ENCODE results near the gene BRIP1. TPM values are rescaled to one million over a fixed set of nuclear protein-coding genes. Genes with fewer than 3 reads are reported as not detected.
A peak's percentile ranks its signal among the peaks of the same experiment; 100 is the strongest.

The BRIP1 gene
- polyA plus RNA-seq, 2 of the 4 experiments (the other 2 are of a cell fraction) = 8.0 to 11.5 TPM

GRCh38 chr17:61699694-61700093, 163.6 kb downstream of the BRIP1 start:
- CTCF ChIA-PET = no interaction called here
- H3K4me2 ChIP-seq = no peak overlapping the region
- 77% methylated on average over 2 of the region's 2 CpGs for WGBS (ENCODE audit: missing lambda C conversion rate)
- POLR2A ChIA-PET = no interaction called here
- H3K4me1 ChIP-seq = no peaks in the 10 kb centered on the region
- no peak for TF ChIP-seq HOXA7 (CRISPR knock-in tag; IDR thresholded peaks at IDR 0.05)
- no peak for TF ChIP-seq CHD4 (IDR thresholded peaks at IDR 0.05; ENCODE audit: borderline replicate concordance)
- TF ChIP-seq NR3C1 (IDR thresholded peaks at IDR 0.05) = no peak
- TF ChIP-seq, protein P1, sequence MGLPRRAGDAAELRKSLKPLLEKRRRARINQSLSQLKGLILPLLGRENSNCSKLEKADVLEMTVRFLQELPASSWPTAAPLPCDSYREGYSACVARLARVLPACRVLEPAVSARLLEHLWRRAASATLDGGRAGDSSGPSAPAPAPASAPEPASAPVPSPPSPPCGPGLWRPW (IDR thresholded peaks at IDR 0.05) = no peak
- no peak for TF ChIP-seq EP300 (IDR thresholded peaks at IDR 0.05)
- TF ChIP-seq CBX8 (IDR thresholded peaks at IDR 0.05) = no peak
- TF ChIP-seq CBX2 (IDR thresholded peaks at IDR 0.05; ENCODE audit: borderline replicate concordance, low read depth) = no peak
- no peak for TF ChIP-seq EHF (CRISPR knock-in tag; IDR thresholded peaks at IDR 0.05)
- H3K4me3 ChIP-seq = no peak overlapping the region
- no peak for FAIRE-seq
- DNase-seq (ENCODE audit: low read depth in 1 of 2, low spot score in 1 of 2) = no peak
- no peak overlapping the region for H3K27ac ChIP-seq
- H3K9me3 ChIP-seq = peaks cover 41% of the 10 kb centered on the region
- ATAC-seq = no peak

DNA sequence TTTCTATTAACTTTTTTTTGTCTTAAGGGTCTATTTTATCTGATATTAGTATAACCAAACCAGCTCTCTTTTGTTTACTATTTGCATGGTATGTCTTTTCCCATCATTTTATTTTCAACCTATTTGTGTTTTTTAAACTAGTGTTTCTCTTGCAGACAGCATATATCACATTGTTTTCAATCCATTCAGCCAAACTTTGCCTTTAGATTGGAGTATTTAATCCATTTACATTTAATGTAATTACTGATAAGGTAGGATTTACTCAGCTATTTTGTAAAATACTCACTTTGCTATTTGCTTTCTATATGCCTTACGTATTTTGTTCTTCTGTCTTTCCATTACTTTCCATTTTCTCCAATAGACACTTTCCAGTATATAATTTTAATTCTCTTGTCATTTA, 164.3 kb downstream of the BRIP1 start:
- Histone ChIP-seq H3K4me1 (no peaks in the 10 kb centered on the region), H3K4me2 (no peak overlapping the region), H3K4me3 (no peak overlapping the region), H3K27ac (no peak overlapping the region), H3K9me3 (peaks cover 41% of the 10 kb centered on the region)
- ChIA-PET CTCF (no interaction called here), POLR2A (no interaction called here)
- no peak for DNase-seq (ENCODE audit: low read depth in 1 of 2, low spot score in 1 of 2)
- WGBS (ENCODE audit: missing lambda C conversion rate) = 92% methylated on average over 1 of the region's 1 CpG
- no peak for TF ChIP-seq RAD21 (conservative IDR thresholded peaks at IDR 0.05 in 1 of 2, IDR thresholded peaks at IDR 0.05 in 1 of 2)
- TF ChIP-seq ZFP36 (IDR thresholded peaks at IDR 0.05; ENCODE audit: borderline replicate concordance, partially characterized antibody) = no peak
- TF ChIP-seq REST (IDR thresholded peaks at IDR 0.05) = no peak
- TF ChIP-seq JUNB (IDR thresholded peaks at IDR 0.05) = no peak
- TF ChIP-seq NFE2L2 (conservative IDR thresholded peaks at IDR 0.05; ENCODE audit: low read length) = no peak
- no peak for TF ChIP-seq EHMT2 (IDR thresholded peaks at IDR 0.05; ENCODE audit: low read depth)
- TF ChIP-seq EP300 (IDR thresholded peaks at IDR 0.05) = no peak
- TF ChIP-seq, protein P2, sequence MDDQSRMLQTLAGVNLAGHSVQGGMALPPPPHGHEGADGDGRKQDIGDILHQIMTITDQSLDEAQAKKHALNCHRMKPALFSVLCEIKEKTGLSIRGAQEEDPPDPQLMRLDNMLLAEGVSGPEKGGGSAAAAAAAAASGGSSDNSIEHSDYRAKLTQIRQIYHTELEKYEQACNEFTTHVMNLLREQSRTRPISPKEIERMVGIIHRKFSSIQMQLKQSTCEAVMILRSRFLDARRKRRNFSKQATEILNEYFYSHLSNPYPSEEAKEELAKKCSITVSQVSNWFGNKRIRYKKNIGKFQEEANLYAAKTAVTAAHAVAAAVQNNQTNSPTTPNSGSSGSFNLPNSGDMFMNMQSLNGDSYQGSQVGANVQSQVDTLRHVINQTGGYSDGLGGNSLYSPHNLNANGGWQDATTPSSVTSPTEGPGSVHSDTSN (IDR thresholded peaks at IDR 0.05) = no peak
- TF ChIP-seq FOSB (CRISPR knock-in tag; IDR thresholded peaks at IDR 0.05) = no peak
- TF ChIP-seq CEBPB (IDR thresholded peaks at IDR 0.05) = no peak
- ATAC-seq = no peak
- FAIRE-seq = peak; percentile 18

- H3K4me2 ChIP-seq = no peak overlapping the region
- H3K9me3 ChIP-seq = peaks cover 41% of the 10 kb centered on the region
- H3K4me3 ChIP-seq = no peak overlapping the region
- H3K4me1 ChIP-seq = no peaks in the 10 kb centered on the region
- CTCF ChIA-PET = no interaction called here
- ATAC-seq (no peak), DNase-seq (ENCODE audit: low read depth in 1 of 2, low spot score in 1 of 2) (no peak), FAIRE-seq (no peak)
- POLR2A ChIA-PET = no interaction called here
- WGBS (ENCODE audit: missing lambda C conversion rate) = 96% methylated on average over 2 of the region's 2 CpGs
- H3K27ac ChIP-seq = no peak overlapping the region
- TF ChIP-seq, protein P3, sequence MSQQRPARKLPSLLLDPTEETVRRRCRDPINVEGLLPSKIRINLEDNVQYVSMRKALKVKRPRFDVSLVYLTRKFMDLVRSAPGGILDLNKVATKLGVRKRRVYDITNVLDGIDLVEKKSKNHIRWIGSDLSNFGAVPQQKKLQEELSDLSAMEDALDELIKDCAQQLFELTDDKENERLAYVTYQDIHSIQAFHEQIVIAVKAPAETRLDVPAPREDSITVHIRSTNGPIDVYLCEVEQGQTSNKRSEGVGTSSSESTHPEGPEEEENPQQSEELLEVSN (IDR thresholded peaks at IDR 0.05; ENCODE audit: borderline replicate concordance, low read depth) = no peak
- TF ChIP-seq HOXA7 (CRISPR knock-in tag; IDR thresholded peaks at IDR 0.05) = no peak
- no peak for TF ChIP-seq RAD21 (conservative IDR thresholded peaks at IDR 0.05 in 1 of 2, IDR thresholded peaks at IDR 0.05 in 1 of 2)
- no peak for TF ChIP-seq ZNF302 (CRISPR knock-in tag; IDR thresholded peaks at IDR 0.05)
- no peak for TF ChIP-seq ZSCAN20 (CRISPR knock-in tag; IDR thresholded peaks at IDR 0.05)
- TF ChIP-seq HEYL (CRISPR knock-in tag; IDR thresholded peaks at IDR 0.05) = no peak
- no peak for TF ChIP-seq NR3C1 (IDR thresholded peaks at IDR 0.05)
- TF ChIP-seq RFX5 (IDR thresholded peaks at IDR 0.05) = no peak
- TF ChIP-seq SMC3 (IDR thresholded peaks at IDR 0.05) = no peak
- no peak for TF ChIP-seq CBX8 (IDR thresholded peaks at IDR 0.05)
- TF ChIP-seq, protein P4, sequence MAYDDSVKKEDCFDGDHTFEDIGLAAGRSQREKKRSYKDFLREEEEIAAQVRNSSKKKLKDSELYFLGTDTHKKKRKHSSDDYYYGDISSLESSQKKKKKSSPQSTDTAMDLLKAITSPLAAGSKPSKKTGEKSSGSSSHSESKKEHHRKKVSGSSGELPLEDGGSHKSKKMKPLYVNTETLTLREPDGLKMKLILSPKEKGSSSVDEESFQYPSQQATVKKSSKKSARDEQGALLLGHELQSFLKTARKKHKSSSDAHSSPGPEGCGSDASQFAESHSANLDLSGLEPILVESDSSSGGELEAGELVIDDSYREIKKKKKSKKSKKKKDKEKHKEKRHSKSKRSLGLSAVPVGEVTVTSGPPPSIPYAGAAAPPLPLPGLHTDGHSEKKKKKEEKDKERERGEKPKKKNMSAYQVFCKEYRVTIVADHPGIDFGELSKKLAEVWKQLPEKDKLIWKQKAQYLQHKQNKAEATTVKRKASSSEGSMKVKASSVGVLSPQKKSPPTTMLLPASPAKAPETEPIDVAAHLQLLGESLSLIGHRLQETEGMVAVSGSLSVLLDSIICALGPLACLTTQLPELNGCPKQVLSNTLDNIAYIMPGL (CRISPR knock-in tag; IDR thresholded peaks at IDR 0.05; ENCODE audit: borderline replicate concordance) = no peak
- TF ChIP-seq, protein P5, sequence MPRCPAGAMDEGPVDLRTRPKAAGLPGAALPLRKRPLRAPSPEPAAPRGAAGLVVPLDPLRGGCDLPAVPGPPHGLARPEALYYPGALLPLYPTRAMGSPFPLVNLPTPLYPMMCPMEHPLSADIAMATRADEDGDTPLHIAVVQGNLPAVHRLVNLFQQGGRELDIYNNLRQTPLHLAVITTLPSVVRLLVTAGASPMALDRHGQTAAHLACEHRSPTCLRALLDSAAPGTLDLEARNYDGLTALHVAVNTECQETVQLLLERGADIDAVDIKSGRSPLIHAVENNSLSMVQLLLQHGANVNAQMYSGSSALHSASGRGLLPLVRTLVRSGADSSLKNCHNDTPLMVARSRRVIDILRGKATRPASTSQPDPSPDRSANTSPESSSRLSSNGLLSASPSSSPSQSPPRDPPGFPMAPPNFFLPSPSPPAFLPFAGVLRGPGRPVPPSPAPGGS (IDR thresholded peaks at IDR 0.05) = no peak
- TF ChIP-seq SREBF2 (IDR thresholded peaks at IDR 0.05) = no peak
- TF ChIP-seq CBX2 (IDR thresholded peaks at IDR 0.05; ENCODE audit: borderline replicate concordance, low read depth) = no peak
- TF ChIP-seq FOSB (CRISPR knock-in tag; IDR thresholded peaks at IDR 0.05) = no peak
Observed at GRCh38 chr17:61698244-61698643, 165.1 kb downstream of the BRIP1 start.
